8988T (cell line): ENCODE results near the gene ETV5.
"Not testable (repeated sequence)": the region's sequence is repeated elsewhere in the genome, so short reads cannot be mapped to it uniquely, and the experiment has no call there.

ENCODE experiments used
- DNase-seq: peaks from one replicate; pipeline ENCODE4 v3.0.0; 2011

Gene ETV5

DNA sequence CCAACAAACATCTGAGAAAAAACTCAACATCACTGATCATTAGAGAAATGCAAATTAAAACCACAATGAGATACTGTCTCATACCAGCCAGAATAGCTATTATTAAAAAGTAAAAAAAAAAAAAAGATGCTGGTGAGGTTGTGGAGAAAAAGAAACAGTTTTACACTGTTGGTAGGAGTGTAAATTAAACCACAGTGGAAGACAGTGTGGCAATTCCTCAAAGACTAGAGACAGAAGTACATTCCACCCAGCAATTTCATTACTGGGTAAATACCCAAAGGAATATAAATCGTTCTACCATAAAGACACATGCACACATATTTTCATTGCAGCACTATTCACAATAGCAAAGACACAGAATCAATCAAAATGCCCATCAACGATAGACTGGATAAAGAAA is 89.6 kb downstream of the ETV5 start:
- DNase-seq, result not testable (repeated sequence)

DNA sequence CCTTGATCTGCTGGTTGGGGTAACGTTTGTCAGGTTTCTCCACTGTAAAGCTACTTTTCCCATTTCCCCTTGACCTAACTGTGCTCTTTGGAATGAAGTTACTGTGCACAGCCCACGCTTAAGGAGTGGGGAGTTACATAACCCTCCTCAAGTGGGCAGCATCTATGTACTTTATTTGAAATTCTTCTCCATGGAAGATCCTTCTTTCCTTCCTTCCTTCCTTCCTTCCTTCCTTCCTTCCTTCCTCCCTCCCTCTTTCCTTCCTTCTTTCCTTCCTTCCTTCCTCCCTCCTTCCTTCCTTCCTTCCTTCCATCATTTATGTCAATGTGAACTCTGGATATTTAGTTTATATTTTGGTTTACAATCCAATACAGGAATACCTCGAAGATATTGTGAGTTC is 94.0 kb downstream of the ETV5 start:
- no peak for DNase-seq

DNA sequence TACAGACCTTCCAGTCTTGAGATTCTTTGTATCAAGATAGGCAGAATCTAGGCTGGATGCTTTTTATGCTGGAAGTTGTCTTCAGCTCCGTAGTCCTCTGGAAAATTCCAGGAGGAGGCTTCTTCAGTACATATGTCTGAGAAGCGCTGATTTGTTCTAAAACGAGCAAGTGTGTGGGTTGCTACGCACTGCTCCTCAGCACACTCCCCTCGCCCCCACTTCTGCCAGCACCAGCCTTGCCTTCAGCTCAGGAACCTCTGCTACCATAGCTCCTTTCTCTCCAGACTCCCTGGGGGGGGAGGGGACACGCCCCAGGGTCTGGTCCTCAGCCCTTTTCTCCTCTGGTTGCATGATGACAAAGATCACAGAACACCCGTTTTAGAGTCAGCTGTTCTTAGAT is 95.6 kb downstream of the ETV5 start:
- DNase-seq, result no peak

DNA sequence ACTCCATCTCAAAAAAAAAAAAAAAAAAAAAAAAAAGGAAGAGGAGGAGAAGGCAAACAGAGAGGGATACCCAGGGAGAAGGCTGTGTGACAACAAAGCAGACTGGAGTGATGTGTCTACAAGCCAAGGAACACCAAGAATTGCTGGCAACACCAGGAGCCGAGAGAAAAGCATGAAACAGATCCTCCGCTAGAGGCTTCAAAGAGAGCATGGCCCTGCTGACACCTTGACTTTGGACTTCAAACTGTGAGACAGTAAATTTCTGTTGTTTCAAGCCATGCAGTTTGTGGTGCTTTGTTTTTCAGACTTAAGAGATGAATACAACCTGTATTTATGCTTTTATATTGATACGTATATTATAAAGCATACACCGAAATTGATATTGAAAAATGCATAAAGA is 96.8 kb downstream of the ETV5 start:
- no peak for DNase-seq

DNA sequence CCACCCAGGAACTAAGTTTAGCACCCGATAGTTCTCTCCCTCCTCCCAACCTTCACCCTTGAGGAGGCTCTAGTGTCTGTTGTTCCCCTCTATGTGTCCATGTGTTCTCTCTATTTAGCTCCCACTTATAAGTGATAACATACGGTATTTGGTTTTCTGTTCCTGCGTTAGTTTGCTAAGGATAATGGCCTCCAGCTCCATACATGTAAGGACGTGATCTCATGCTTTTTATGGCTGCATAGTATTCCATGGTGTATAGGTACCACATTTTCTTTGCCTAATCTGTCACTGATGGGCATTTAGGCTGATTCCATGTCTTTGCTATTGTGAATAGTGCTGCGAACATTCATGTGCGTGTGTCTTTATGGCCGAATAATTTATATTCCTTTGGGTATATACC is 104.2 kb downstream of the ETV5 start:
- no peak for DNase-seq

DNA sequence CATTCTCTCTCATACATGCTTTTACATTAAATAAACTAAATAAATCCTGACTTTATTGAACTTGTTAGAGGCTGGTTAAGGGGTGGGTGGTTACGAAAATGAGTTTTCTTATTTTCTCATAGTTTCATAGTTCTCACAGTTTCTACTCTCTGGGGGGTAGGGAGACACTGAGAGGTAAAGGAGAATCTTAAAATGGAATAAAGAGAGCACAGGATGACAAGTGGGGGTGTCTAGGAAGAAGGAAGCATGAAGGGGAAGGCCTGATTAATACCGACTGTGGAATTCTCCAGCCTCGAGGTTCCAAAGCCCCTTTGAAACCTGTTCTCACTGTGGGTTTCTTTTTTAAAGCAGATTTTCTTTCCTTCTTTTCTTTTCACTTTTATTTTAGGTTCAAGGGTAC is 104.7 kb downstream of the ETV5 start:
- no peak for DNase-seq

DNA sequence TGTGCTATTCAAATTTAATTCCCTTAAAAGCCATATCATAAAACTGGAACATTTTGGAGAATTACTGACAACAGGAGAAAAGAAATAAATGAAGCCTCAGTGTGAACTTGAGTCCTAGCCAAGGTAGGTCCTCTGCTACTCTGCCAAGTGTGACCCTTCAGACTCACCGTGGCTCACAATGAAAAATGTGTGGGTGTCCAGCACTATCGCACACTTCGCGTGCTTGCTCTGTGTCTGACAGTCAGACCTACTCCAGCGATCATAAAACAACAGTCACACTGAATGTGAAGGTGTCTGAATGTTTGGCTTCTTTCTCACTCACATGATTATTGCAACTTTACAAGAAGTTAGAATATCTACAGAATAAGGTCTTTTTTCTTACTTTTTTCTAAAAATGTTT is 105.3 kb downstream of the ETV5 start:
- DNase-seq, result no peak

DNA sequence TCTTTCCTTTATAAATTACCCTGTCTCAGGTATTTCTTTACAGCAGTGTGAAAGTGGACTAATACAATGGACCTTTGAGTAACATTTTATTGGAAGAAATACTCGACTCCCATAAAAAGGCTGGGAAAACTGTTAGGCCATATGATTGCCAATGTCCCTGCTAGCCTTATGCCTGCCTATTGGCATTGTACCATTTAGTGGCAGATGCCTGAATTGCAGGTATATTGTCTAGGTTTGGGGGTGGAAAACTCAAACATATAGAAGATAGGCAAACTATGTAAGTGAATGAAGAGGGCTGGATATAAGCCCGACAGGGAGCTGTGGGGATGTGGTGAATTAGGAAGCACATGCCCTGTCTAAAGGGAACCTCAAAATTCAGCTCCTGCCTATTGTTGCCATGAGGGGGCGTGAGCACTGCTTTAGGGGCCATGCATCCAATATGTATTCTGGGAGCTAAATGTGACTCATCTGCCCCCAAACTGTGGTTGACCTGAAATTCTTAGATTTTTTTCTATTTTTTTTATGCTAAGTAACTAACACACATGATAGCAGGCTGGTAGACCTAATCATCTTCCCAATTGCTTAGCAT is 105.9 kb downstream of the ETV5 start:
- no peak for DNase-seq

DNA sequence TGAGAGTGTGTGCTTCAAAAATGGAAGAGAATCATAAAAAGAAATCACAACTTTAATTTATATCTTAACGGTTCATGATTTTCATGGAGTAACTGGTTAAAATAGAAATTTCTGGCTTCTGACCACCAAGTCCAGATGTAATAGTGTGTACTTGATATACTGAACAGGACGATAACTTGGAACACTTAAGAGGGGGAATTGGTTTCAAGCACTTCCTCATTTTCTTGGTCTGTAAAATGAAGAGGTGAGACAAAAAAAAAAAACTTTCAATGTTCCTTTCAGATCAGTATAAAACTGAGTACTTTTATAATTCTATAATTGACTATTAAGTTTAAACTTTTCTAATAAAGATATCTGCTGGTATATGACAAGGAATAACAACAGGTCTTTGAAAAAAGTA is 107.0 kb downstream of the ETV5 start:
- DNase-seq, result no peak

DNA sequence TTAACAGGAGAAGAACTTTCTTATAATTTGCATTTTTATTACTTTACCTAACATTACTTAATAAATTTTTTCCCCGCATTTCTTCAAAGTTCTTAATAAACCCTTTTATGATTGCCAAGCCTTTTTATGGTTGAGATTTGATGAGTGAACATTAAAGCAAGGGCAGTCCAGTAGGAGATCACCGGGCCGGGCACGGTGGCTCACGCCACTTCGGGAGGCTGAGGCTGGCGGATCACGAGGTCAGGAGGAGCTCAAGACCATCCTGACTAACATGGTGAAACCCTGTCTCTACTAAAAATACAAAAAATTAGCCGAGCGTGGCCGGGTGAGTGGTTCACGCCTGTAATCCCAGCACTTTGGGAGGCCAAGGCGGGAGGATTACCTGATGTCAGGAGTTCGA is 109.7 kb downstream of the ETV5 start:
- no peak for DNase-seq

DNA sequence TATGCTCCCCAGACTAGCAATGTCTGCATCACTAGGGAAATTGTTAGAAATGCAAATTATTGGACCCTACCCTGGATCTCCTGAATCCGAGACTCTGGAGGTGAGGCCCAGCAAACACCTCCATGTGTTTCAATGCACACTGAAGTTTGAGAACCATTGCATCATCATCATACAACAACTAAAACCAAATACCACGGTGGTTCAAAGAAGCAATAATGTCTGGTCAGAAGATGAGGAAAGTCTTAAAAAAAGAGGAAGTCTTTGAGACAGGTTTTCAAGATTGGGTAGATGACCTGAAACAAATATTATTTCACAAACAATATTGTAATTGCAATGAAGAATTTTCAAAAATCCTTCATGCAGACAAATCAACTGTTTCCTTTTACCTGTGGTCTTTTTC is 110.8 kb downstream of the ETV5 start:
- no peak for DNase-seq

DNA sequence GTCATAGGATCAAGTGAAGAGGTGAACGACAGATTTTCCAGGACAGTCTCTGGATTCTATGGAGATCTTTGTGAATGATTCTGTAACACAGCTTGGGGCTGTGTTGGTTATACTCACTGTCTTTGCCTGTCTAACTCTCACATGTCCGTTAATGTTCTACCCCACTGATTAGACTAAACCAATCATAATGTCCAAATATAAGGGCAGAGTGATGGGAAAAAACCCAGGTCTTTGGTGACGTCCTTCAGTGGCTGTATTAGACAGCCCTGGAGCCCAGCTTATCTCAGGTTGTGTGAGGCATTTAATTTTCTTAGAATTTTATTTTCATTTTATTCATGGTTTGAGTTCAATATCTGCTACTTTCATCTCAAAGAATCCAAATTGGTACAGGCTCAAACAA is 111.8 kb downstream of the ETV5 start:
- DNase-seq, result no peak
